ENCODE data around the gene GALNT12.

GALNT12 gene

DNA sequence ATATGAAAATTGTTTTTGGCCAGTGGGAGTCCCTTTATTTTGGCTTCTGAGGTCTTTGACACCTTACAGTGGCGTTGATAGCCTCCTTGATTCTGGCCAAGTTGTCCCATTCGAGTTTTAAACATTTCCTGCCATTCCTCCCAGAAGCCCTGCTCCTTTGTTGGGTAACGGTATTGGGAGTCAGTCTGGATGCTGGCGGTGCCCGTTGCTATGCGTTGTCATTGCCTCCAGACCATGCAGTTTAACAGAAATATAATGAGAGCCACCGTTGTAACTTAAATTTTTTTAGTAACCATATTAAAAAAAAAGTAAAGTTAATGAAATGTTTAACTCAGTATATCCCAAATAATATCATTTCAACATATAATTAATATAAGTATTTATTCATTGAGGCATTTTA is 35.0 kb downstream of the GALNT12 start:
- Histone ChIP-seq H3K9ac (ENCODE audit: low read depth, low read length) (no peak overlapping the region), H3K9me3 (ENCODE audit: control insufficient read depth, insufficient read depth, low read length) (no peaks in the 10 kb centered on the region), H3K36me3 (ENCODE audit: insufficient read depth, low read length) (no peaks in the 10 kb centered on the region), H3K4me1 (ENCODE audit: insufficient read depth, low read length) (peaks cover 3% of the 10 kb centered on the region; the same call in 1 of the 2 replicates)

GRCh38 chr9:98846081-98846480 is 38.6 kb downstream of the GALNT12 start:
- Histone ChIP-seq H3K9me3 (ENCODE audit: control insufficient read depth, insufficient read depth, low read length) (no peaks in the 10 kb centered on the region), H3K9ac (ENCODE audit: low read depth, low read length) (no peak overlapping the region), H3K36me3 (ENCODE audit: insufficient read depth, low read length) (no peaks in the 10 kb centered on the region)

GRCh38 chr9:98846879-98847278 is 39.4 kb downstream of the GALNT12 start:
- H3K9ac ChIP-seq (ENCODE audit: low read depth, low read length): no peak overlapping the region

More at GRCh38 chr9:98846081-98846480, 38.6 kb downstream of the GALNT12 start:
- H3K4me1 ChIP-seq (ENCODE audit: insufficient read depth, low read length): no peaks in the 10 kb centered on the region; the same call in 1 of the 2 replicates

DNA sequence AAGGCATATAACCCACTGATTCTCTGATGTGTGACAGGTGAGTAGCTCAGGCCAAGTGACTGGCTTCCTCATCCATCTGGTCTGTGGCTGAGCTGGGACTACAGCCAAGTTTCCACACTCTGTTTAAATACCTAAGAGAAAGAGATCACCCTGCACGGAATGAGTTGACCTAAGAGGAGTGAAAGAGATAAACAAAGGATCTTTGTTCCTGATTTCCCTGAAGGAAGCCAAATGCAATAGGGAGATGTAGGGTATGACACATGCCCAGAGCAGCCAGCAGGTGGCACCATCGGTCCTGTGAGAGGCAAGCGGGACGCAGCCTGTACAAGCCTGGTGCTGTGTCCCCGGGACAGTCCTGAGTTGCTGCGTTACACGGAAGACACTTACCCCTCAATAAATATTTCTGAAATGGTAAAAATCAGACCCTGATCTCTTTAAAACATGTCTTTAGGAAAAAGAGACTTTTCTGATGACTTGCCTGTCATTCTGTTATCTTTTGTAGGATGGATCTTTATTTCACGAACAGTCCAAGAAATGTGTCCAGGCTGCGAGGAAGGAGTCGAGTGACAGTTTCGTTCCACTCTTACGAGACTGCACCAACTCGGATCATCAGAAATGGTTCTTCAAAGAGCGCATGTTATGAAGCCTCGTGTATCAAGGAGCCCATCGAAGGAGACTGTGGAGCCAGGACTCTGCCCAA is 41.1 kb downstream of the GALNT12 start:
- H3K9ac ChIP-seq (ENCODE audit: low read depth, low read length): no peak overlapping the region
- no peaks in the 10 kb centered on the region; the same call in 1 of the 2 replicates for H3K4me1 ChIP-seq (ENCODE audit: insufficient read depth, low read length)
- no peaks in the 10 kb centered on the region for H3K9me3 ChIP-seq (ENCODE audit: control insufficient read depth, insufficient read depth, low read length)
- no peaks in the 10 kb centered on the region for H3K36me3 ChIP-seq (ENCODE audit: insufficient read depth, low read length)

More at GRCh38 chr9:98846879-98847278, 39.4 kb downstream of the GALNT12 start:
- no peaks in the 10 kb centered on the region for H3K36me3 ChIP-seq (ENCODE audit: insufficient read depth, low read length)
- H3K9me3 ChIP-seq (ENCODE audit: control insufficient read depth, insufficient read depth, low read length): no peaks in the 10 kb centered on the region
- H3K4me1 ChIP-seq (ENCODE audit: insufficient read depth, low read length): no peaks in the 10 kb centered on the region; the same call in 1 of the 2 replicates

- no peaks in the 10 kb centered on the region for H3K36me3 ChIP-seq (ENCODE audit: insufficient read depth, low read length)
- H3K9ac ChIP-seq (ENCODE audit: low read depth, low read length): no peak overlapping the region
- H3K9me3 ChIP-seq (ENCODE audit: control insufficient read depth, insufficient read depth, low read length): no peaks in the 10 kb centered on the region
- H3K4me1 ChIP-seq (ENCODE audit: insufficient read depth, low read length): no peaks in the 10 kb centered on the region; the same call in 1 of the 2 replicates
These were observed 42.1 kb downstream of the GALNT12 start for GRCh38 chr9:98849563-98849962.

GRCh38 chr9:98850851-98851729 is 43.6 kb downstream of the GALNT12 start:
- H3K4me1 ChIP-seq (ENCODE audit: insufficient read depth, low read length): no peaks in the 10 kb centered on the region; the same call in 1 of the 2 replicates
- no peaks in the 10 kb centered on the region for H3K9me3 ChIP-seq (ENCODE audit: control insufficient read depth, insufficient read depth, low read length)
- no peaks in the 10 kb centered on the region for H3K36me3 ChIP-seq (ENCODE audit: insufficient read depth, low read length)
- no peak overlapping the region for H3K9ac ChIP-seq (ENCODE audit: low read depth, low read length)

GRCh38 chr9:98851730-98852459 is 44.4 kb downstream of the GALNT12 start:
- H3K9ac ChIP-seq (ENCODE audit: low read depth, low read length): no peak overlapping the region
- no peaks in the 10 kb centered on the region; the same call in 1 of the 2 replicates for H3K4me1 ChIP-seq (ENCODE audit: insufficient read depth, low read length)
- H3K36me3 ChIP-seq (ENCODE audit: insufficient read depth, low read length): no peaks in the 10 kb centered on the region
- H3K9me3 ChIP-seq (ENCODE audit: control insufficient read depth, insufficient read depth, low read length): no peaks in the 10 kb centered on the region

- no peaks in the 10 kb centered on the region; the same call in 1 of the 2 replicates for H3K4me1 ChIP-seq (ENCODE audit: insufficient read depth, low read length)
- H3K9me3 ChIP-seq (ENCODE audit: control insufficient read depth, insufficient read depth, low read length): no peaks in the 10 kb centered on the region
- H3K36me3 ChIP-seq (ENCODE audit: insufficient read depth, low read length): no peaks in the 10 kb centered on the region
- H3K9ac ChIP-seq (ENCODE audit: low read depth, low read length): no peak overlapping the region
These were observed 44.9 kb downstream of the GALNT12 start for GRCh38 chr9:98852460-98852734.

DNA sequence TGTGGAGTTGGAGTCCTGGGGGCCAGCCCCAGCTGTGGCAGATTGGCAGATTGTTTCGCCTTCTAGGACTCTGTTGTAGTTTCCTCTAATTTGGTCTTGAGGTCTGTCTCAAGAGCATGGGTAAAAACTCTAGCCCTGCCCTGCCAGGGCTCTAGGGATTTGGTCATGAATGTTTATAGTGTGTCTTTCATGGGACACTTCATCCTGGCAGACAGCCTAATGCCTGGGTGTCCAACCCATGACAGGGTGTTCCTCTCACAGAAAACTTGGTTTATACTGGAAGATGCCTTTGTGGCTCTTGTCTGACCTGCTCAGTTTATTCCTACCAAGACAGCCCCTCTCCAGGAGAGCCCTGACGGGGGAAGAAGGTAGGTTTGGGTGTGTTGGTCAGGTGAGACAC is 45.5 kb downstream of the GALNT12 start:
- no peaks in the 10 kb centered on the region for H3K36me3 ChIP-seq (ENCODE audit: insufficient read depth, low read length)
- no peaks in the 10 kb centered on the region; the same call in 1 of the 2 replicates for H3K4me1 ChIP-seq (ENCODE audit: insufficient read depth, low read length)
- H3K9ac ChIP-seq (ENCODE audit: low read depth, low read length): no peak overlapping the region
- no peaks in the 10 kb centered on the region for H3K9me3 ChIP-seq (ENCODE audit: control insufficient read depth, insufficient read depth, low read length)

DNA sequence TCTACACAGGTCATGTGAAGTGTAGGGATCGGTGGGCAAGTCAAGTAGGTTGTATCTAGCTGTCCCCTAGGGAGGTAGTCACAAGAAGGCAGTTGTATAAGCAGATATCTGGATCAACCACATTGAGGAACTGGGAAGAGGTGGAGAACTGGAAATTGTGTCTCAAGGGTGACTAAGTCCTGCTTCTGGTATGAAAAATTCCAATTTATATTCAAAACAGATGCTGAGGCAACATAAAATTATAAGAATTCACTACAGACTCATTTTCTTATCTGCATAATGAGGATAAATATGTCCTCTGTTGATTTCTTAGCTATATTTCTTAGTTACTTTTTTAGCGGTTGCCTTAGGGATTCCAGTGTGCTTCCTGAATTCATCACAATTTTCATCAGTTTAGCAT is 46.8 kb downstream of the GALNT12 start:
- Histone ChIP-seq H3K36me3 (ENCODE audit: insufficient read depth, low read length) (no peaks in the 10 kb centered on the region), H3K9ac (ENCODE audit: low read depth, low read length) (no peak overlapping the region), H3K9me3 (ENCODE audit: control insufficient read depth, insufficient read depth, low read length) (no peaks in the 10 kb centered on the region), H3K4me1 (ENCODE audit: insufficient read depth, low read length) (no peaks in the 10 kb centered on the region)

GRCh38 chr9:98855592-98855991 is 48.1 kb downstream of the GALNT12 start:
- H3K9ac ChIP-seq (ENCODE audit: low read depth, low read length): no peak overlapping the region
- no peaks in the 10 kb centered on the region for H3K9me3 ChIP-seq (ENCODE audit: control insufficient read depth, insufficient read depth, low read length)
- no peaks in the 10 kb centered on the region for H3K4me1 ChIP-seq (ENCODE audit: insufficient read depth, low read length)
- no peaks in the 10 kb centered on the region for H3K36me3 ChIP-seq (ENCODE audit: insufficient read depth, low read length)

- Histone ChIP-seq H3K36me3 (ENCODE audit: insufficient read depth, low read length) (no peaks in the 10 kb centered on the region), H3K4me1 (ENCODE audit: insufficient read depth, low read length) (no peaks in the 10 kb centered on the region), H3K9ac (ENCODE audit: low read depth, low read length) (no peak overlapping the region), H3K9me3 (ENCODE audit: control insufficient read depth, insufficient read depth, low read length) (no peaks in the 10 kb centered on the region)
These were observed 49.5 kb downstream of the GALNT12 start for GRCh38 chr9:98856982-98857381.

GRCh38 chr9:98859941-98860340 is 52.5 kb downstream of the GALNT12 start:
- H3K9ac ChIP-seq (ENCODE audit: low read depth, low read length): no peak overlapping the region
- H3K4me1 ChIP-seq (ENCODE audit: insufficient read depth, low read length): no peaks in the 10 kb centered on the region
- no peaks in the 10 kb centered on the region for H3K9me3 ChIP-seq (ENCODE audit: control insufficient read depth, insufficient read depth, low read length)
- no peaks in the 10 kb centered on the region for H3K36me3 ChIP-seq (ENCODE audit: insufficient read depth, low read length)

DNA sequence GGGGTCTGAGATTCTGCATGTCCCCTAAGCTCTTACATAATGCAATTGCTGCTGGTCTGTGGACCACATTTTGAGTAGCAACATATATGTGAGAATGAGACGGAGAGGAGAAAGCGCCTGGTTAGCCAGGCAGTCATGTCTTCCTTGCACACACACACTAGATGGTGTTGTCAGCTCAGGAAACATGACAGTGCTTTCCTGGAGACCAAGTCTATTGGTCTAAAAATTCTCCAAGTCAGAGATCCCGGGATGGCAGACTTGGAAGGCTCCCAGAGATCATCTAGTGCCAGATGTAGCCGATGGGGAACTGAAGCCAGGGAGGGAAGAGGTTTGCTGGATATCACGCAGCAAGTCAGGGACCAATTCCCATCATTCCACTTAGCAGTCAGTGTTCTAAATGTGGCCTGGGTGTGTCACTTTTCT is 53.4 kb downstream of the GALNT12 start:
- Histone ChIP-seq H3K36me3 (ENCODE audit: insufficient read depth, low read length) (no peaks in the 10 kb centered on the region), H3K9me3 (ENCODE audit: control insufficient read depth, insufficient read depth, low read length) (no peaks in the 10 kb centered on the region), H3K9ac (ENCODE audit: low read depth, low read length) (no peak overlapping the region), H3K4me1 (ENCODE audit: insufficient read depth, low read length) (no peaks in the 10 kb centered on the region)
